Measurements from ENCODE around the gene ZSCAN21.

Gene ZSCAN21

GRCh38 chr7:100057006-100057405 lies 7.4 kb downstream of the ZSCAN21 start:
- TF ChIP-seq CTCF (IDR thresholded peaks at IDR 0.05; ENCODE audit: low read depth, low read length), result no peak
- Histone ChIP-seq H3K27me3 (no peaks in the 10 kb centered on the region), H3K9me3 (no peaks in the 10 kb centered on the region), H3K36me3 (peaks cover 43% of the 10 kb centered on the region), H3K4me3 (ENCODE audit: low read depth, low read length) (no peak overlapping the region), H3K4me1 (no peaks in the 10 kb centered on the region)
- DNase-seq, result no peak

- Histone ChIP-seq H3K36me3 (peaks cover 54% of the 10 kb centered on the region), H3K4me1 (no peaks in the 10 kb centered on the region), H3K4me3 (ENCODE audit: low read depth, low read length) (no peak overlapping the region), H3K9me3 (no peaks in the 10 kb centered on the region), H3K27me3 (no peaks in the 10 kb centered on the region)
- DNase-seq, result no peak
- TF ChIP-seq CTCF (IDR thresholded peaks at IDR 0.05; ENCODE audit: low read depth, low read length), result no peak
These were observed 9.7 kb downstream of the ZSCAN21 start for GRCh38 chr7:100059251-100059739.

DNA sequence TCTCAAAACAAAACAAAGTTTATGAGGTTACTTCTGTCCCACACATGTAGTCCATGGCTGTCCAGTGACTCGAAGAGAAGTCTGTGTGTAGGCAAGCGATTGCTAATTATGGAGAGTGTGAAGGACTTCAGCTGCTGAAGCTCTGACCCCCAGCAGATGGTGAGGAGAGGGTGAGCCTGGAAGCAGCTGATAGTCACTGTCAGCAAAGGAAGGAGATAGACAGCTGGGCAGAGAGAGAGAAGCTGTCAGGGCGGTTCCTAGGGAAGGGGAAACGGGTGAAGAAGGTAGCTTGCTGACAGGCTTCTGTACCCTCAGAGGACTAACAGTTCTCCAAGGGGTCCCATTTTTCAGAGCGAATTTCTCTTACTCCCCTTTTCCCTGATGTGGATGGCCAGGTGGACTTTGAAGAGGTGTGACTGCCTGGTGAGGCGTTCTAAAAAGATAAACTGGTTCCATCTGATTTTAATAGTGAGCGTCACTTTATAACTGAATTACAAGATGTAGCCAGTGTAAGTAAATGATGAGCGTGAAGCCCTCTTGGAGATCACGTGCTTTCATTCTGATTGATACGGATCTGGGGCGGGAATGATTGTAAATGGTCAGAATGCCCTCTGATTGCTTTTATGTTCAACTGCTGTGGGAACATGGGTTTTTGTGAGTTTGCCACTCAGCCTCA lies 12.1 kb downstream of the ZSCAN21 start:
- Histone ChIP-seq H3K9me3 (no peaks in the 10 kb centered on the region), H3K4me3 (ENCODE audit: low read depth, low read length) (no peak overlapping the region), H3K27me3 (no peaks in the 10 kb centered on the region), H3K4me1 (peaks cover 5% of the 10 kb centered on the region), H3K36me3 (peaks cover 51% of the 10 kb centered on the region)
- TF ChIP-seq CTCF (IDR thresholded peaks at IDR 0.05; ENCODE audit: low read depth, low read length), result no peak
- no peak for DNase-seq

GRCh38 chr7:100063376-100063775 lies 13.8 kb downstream of the ZSCAN21 start:
- Histone ChIP-seq H3K9me3 (no peaks in the 10 kb centered on the region), H3K36me3 (peaks cover 41% of the 10 kb centered on the region), H3K4me1 (peaks cover 5% of the 10 kb centered on the region), H3K4me3 (ENCODE audit: low read depth, low read length) (no peak overlapping the region), H3K27me3 (no peaks in the 10 kb centered on the region)
- no peak for DNase-seq
- no peak for TF ChIP-seq CTCF (IDR thresholded peaks at IDR 0.05; ENCODE audit: low read depth, low read length)

- Histone ChIP-seq H3K9me3 (no peaks in the 10 kb centered on the region), H3K36me3 (peaks cover 41% of the 10 kb centered on the region), H3K4me3 (ENCODE audit: low read depth, low read length) (no peak overlapping the region), H3K4me1 (peaks cover 5% of the 10 kb centered on the region), H3K27me3 (no peaks in the 10 kb centered on the region)
- no peak for DNase-seq
- TF ChIP-seq CTCF (IDR thresholded peaks at IDR 0.05; ENCODE audit: low read depth, low read length), result no peak
These were observed 14.6 kb downstream of the ZSCAN21 start for GRCh38 chr7:100064162-100064561.

- H3K9me3 ChIP-seq, result no peaks in the 10 kb centered on the region; the same call in 1 of the 2 replicates
- no peak overlapping the region for H3K4me3 ChIP-seq (ENCODE audit: low read depth, low read length)
- peak; percentile 41 for DNase-seq
- peaks cover 5% of the 10 kb centered on the region for H3K4me1 ChIP-seq
- no peaks in the 10 kb centered on the region for H3K27me3 ChIP-seq
- peaks cover 48% of the 10 kb centered on the region for H3K36me3 ChIP-seq
- no peak for TF ChIP-seq CTCF (IDR thresholded peaks at IDR 0.05; ENCODE audit: low read depth, low read length)
These were observed 16.0 kb downstream of the ZSCAN21 start for GRCh38 chr7:100065452-100066186.
